DOHH2 (cell line): Measurements from ENCODE around the gene PCBP3.

ENCODE experiments used
- EZH2phosphoT487 ChIP-seq: fragments of 200-600 bp; sonication (generic); IDR thresholded peaks from 2 replicates; pipeline ENCODE4 v1.6.1; 2017; ENCODE audit warnings: borderline replicate concordance, mild to moderate bottlenecking, antibody characterized with exemption, low read length, moderate library complexity, mixed read lengths
- TF ChIP-seq, protein P1 (sequence below): fragments of 200-600 bp; sonication (generic); IDR thresholded peaks from one replicate; pipeline ENCODE4 v1.5.1; 2014; ENCODE audit warnings: antibody characterized with exemption, mild to moderate bottlenecking, low read depth, low read length; ENCODE audit not compliant: poor library complexity, severe bottlenecking

DNA sequence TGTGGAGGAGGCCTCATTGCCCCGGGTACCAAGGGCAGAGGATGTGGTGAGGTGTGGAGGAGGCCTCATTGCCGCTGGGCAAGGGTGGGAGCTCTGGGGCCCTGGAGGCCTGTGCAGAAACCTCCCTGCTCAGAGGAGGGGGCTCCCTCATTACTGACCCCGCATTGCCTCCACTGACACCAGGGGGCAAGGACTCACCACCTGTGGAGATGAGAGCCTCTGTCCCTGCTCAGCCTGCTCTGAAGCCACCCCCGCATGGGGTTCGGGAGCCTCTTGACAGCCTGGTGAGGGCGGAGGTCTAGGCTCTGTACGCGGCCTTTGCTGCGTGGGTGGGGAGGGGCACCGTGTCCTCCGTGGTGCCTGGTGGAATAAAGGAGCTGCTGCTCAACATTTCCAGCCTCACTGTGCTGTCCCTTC, 243.1 kb downstream of the PCBP3 start:
- TF ChIP-seq, protein P1, sequence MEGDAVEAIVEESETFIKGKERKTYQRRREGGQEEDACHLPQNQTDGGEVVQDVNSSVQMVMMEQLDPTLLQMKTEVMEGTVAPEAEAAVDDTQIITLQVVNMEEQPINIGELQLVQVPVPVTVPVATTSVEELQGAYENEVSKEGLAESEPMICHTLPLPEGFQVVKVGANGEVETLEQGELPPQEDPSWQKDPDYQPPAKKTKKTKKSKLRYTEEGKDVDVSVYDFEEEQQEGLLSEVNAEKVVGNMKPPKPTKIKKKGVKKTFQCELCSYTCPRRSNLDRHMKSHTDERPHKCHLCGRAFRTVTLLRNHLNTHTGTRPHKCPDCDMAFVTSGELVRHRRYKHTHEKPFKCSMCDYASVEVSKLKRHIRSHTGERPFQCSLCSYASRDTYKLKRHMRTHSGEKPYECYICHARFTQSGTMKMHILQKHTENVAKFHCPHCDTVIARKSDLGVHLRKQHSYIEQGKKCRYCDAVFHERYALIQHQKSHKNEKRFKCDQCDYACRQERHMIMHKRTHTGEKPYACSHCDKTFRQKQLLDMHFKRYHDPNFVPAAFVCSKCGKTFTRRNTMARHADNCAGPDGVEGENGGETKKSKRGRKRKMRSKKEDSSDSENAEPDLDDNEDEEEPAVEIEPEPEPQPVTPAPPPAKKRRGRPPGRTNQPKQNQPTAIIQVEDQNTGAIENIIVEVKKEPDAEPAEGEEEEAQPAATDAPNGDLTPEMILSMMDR = no peak
- TF ChIP-seq EZH2phosphoT487 = no peak
